Measurements from ENCODE around the gene SLC5A6.

- TF ChIP-seq CTCF (conservative IDR thresholded peaks at IDR 0.05) (no peak), EZH2 (IDR thresholded peaks at IDR 0.05; ENCODE audit: low read depth) (no peak)
Measured at GRCh38 chr2:27211943-27212625, at the start of gene SLC5A6, which contains the start of gene ATRAID.
